GM23248 (cell line): ENCODE data around the gene EREG. TPM values are rescaled to one million over a fixed set of nuclear protein-coding genes. Genes with fewer than 3 reads are reported as not detected.

ENCODE experiments used
- DNase-seq: peaks from one replicate; pipeline ENCODE4 v3.0.0-alpha.2; 2015
- H2AFZ ChIP-seq: fragments of 200-600 bp; sonication (generic); 2 replicates; pipeline ENCODE4 v1.6.1; 2016; ENCODE audit warnings: antibody characterized with exemption
- H3F3A ChIP-seq: fragments of 200-600 bp; sonication (generic); 2 replicates; pipeline ENCODE4 v1.6.1; 2016; ENCODE audit warnings: mild to moderate bottlenecking, antibody characterized with exemption, mixed run types; ENCODE audit not compliant: insufficient read depth
- H3K27ac ChIP-seq: fragments of 200-600 bp; sonication (generic); 2 replicates; pipeline ENCODE4 v1.5.1; 2016; ENCODE audit warnings: mild to moderate bottlenecking
- H3K27me3 ChIP-seq: fragments of 200-600 bp; sonication (generic); replicated peaks from 2 replicates; pipeline ENCODE4 v1.6.1; 2016; ENCODE audit warnings: mild to moderate bottlenecking; ENCODE audit not compliant: insufficient read depth
- H3K36me3 ChIP-seq: fragments of 200-600 bp; sonication (generic); 2 replicates; pipeline ENCODE4 v1.6.1; 2016; ENCODE audit warnings: low read depth, mild to moderate bottlenecking
- H3K4me1 ChIP-seq: fragments of 200-600 bp; sonication (generic); 2 replicates; pipeline ENCODE4 v1.6.1; 2016; ENCODE audit warnings: mild to moderate bottlenecking; ENCODE audit not compliant: insufficient read depth
- H3K4me2 ChIP-seq: fragments of 200-600 bp; sonication (generic); one replicate; pipeline ENCODE4 v1.6.1; 2016; ENCODE audit warnings: mild to moderate bottlenecking; ENCODE audit not compliant: unreplicated experiment
- H3K4me3 ChIP-seq: fragments of 200-600 bp; sonication (generic); 2 replicates; pipeline ENCODE4 v1.5.1; 2016; ENCODE audit warnings: mild to moderate bottlenecking
- H3K79me2 ChIP-seq: fragments of 200-600 bp; sonication (generic); 2 replicates; pipeline ENCODE4 v1.6.1; 2016; ENCODE audit warnings: mild to moderate bottlenecking; ENCODE audit not compliant: insufficient read depth
- H3K9ac ChIP-seq: fragments of 200-600 bp; sonication (generic); 2 replicates; pipeline ENCODE4 v1.6.1; 2016; ENCODE audit warnings: mild to moderate bottlenecking
- H3K9me2 ChIP-seq: fragments of 200-600 bp; sonication (generic); 2 replicates; pipeline ENCODE4 v1.6.1; 2016; ENCODE audit warnings: mixed run types, mild to moderate bottlenecking, moderate library complexity; ENCODE audit not compliant: insufficient read depth
- H3K9me3 ChIP-seq: fragments of 200-600 bp; sonication (generic); one replicate; pipeline ENCODE4 v1.6.1; 2017; ENCODE audit warnings: low read depth
- H4K20me1 ChIP-seq: fragments of 200-600 bp; sonication (generic); 2 replicates; pipeline ENCODE4 v1.6.0; 2016; ENCODE audit not compliant: insufficient read depth
- EZH2 ChIP-seq: fragments of 200-600 bp; sonication (generic); IDR thresholded peaks from 2 replicates; pipeline ENCODE4 v1.6.1; 2018; ENCODE audit warnings: antibody characterized with exemption, mild to moderate bottlenecking; ENCODE audit not compliant: insufficient read depth, poor library complexity, severe bottlenecking
- EZH2phosphoT487 ChIP-seq: fragments of 200-600 bp; sonication (generic); IDR thresholded peaks from 2 replicates; pipeline ENCODE4 v1.6.1; 2018; ENCODE audit warnings: antibody characterized with exemption, moderate library complexity, mild to moderate bottlenecking, low read depth; ENCODE audit not compliant: insufficient read depth
- WGBS, 2 experiments: methylation state at CpG; one replicate each; pipeline ENCODE4 v1.1.6; 2015 to 2017; ENCODE audit warnings: low lambda C conversion rate in 2 of 2, low coverage in 1 of 2; ENCODE audit errors: missing lambda C conversion rate in 2 of 2; 5-methylcytosine and 5-hydroxymethylcytosine counted together
- in situ Hi-C: fragments of 300-500 bp; cut with MboI; formaldehyde crosslinking; loops from 2 replicates; pipeline ENCODE4 v1.15.0; 2020
- polyA plus RNA-seq: library from polyadenylated mRNA; unstranded; fragments of >200 nt; fragmentation: Nextera tagmentation; extraction: Ambion mirVana; gene quantifications from 2 replicates; pipeline ENCODE4 v1.2.1, GENCODE V29; 2016
- total RNA-seq: library from RNA; depleted of rRNA; stranded (reverse); fragments of >200 nt; shearing (Covaris generic); gene quantifications from 2 replicates; pipeline ENCODE4 v1.2.3, GENCODE V29; 2014

The EREG gene
- total and polyA plus RNA-seq, 2 experiments from 2014 or later, result 1.8 to 4.4 TPM

- Histone ChIP-seq H3K36me3 (no peaks in the 10 kb centered on the region), H3K9ac (no peak overlapping the region), H3K4me1 (peaks cover 17% of the 10 kb centered on the region), H3K27ac (no peak overlapping the region), H4K20me1 (no peaks in the 10 kb centered on the region), H3K4me2 (no peak overlapping the region), H3K79me2 (no peaks in the 10 kb centered on the region), H3F3A (peaks cover 8% of the 10 kb centered on the region), H2AFZ (no peak overlapping the region), H3K4me3 (no peak overlapping the region), H3K9me2 (no peaks in the 10 kb centered on the region), H3K27me3 (no peaks in the 10 kb centered on the region; the same call in 1 of the 2 replicates), H3K9me3 (no peaks in the 10 kb centered on the region)
- in situ Hi-C loops, result no loop called here
- no peak for DNase-seq
- TF ChIP-seq EZH2 (no peak), EZH2phosphoT487 (no peak)
- 61 to 65% methylated on average over 4 of the region's 4 CpGs for WGBS, 2 experiments
These were observed 41.3 kb upstream of the EREG start for GRCh38 chr4:74323663-74324062.

- 80 to 89% methylated on average over 3 of the region's 3 CpGs for WGBS, 2 experiments
- no peak overlapping the region for H3K4me3 ChIP-seq
- peaks cover 14% of the 10 kb centered on the region for H3F3A ChIP-seq
- H2AFZ ChIP-seq, result no peak overlapping the region
- no peak overlapping the region for H3K9ac ChIP-seq
- H3K4me1 ChIP-seq, result peaks cover 18% of the 10 kb centered on the region
- no peaks in the 10 kb centered on the region for H4K20me1 ChIP-seq
- in situ Hi-C loops, result no loop called here
- H3K79me2 ChIP-seq, result no peaks in the 10 kb centered on the region
- no peak overlapping the region for H3K27ac ChIP-seq
- no peaks in the 10 kb centered on the region for H3K9me2 ChIP-seq
- TF ChIP-seq EZH2phosphoT487, result no peak
- TF ChIP-seq EZH2, result no peak
- no peaks in the 10 kb centered on the region for H3K36me3 ChIP-seq
- no peaks in the 10 kb centered on the region; the same call in 1 of the 2 replicates for H3K27me3 ChIP-seq
- no peak for DNase-seq
- H3K4me2 ChIP-seq, result no peak overlapping the region
- no peaks in the 10 kb centered on the region for H3K9me3 ChIP-seq
These were observed 40.7 kb upstream of the EREG start for GRCh38 chr4:74324262-74324661.

- WGBS, 2 experiments, result 94 to 96% methylated on average over 2 of the region's 2 CpGs
These were observed 39.1 kb upstream of the EREG start for GRCh38 chr4:74325886-74326285.

GRCh38 chr4:74327762-74328161 is 37.2 kb upstream of the EREG start:
- TF ChIP-seq EZH2 (no peak), EZH2phosphoT487 (no peak)
- peak overlapping the region; percentile 19; the same call in 1 of the 2 replicates for H3K4me3 ChIP-seq
- peaks cover 15% of the 10 kb centered on the region for H3K4me1 ChIP-seq
- peak overlapping the region; percentile 60 for H3K4me2 ChIP-seq
- DNase-seq, result peak; percentile 52
- H3F3A ChIP-seq, result peaks cover 15% of the 10 kb centered on the region
- H3K27ac ChIP-seq, result peak overlapping the region; percentile 45
- in situ Hi-C loops, result no loop called here
- H3K9me3 ChIP-seq, result no peaks in the 10 kb centered on the region
- no peaks in the 10 kb centered on the region for H3K79me2 ChIP-seq
- H4K20me1 ChIP-seq, result no peaks in the 10 kb centered on the region
- peak overlapping the region; percentile 61 for H2AFZ ChIP-seq
- H3K36me3 ChIP-seq, result no peaks in the 10 kb centered on the region
- no peak overlapping the region for H3K9ac ChIP-seq
- WGBS, 2 experiments, result 13 to 16% methylated on average over 3 of the region's 3 CpGs
- H3K9me2 ChIP-seq, result no peaks in the 10 kb centered on the region
- H3K27me3 ChIP-seq, result no peaks in the 10 kb centered on the region; the same call in 1 of the 2 replicates

More at GRCh38 chr4:74325886-74326285, 39.1 kb upstream of the EREG start:
- Histone ChIP-seq H3K79me2 (no peaks in the 10 kb centered on the region), H3K27ac (no peak overlapping the region), H3K9me3 (no peaks in the 10 kb centered on the region), H3F3A (peaks cover 15% of the 10 kb centered on the region), H2AFZ (no peak overlapping the region), H3K9ac (no peak overlapping the region), H4K20me1 (no peaks in the 10 kb centered on the region), H3K4me3 (no peak overlapping the region), H3K36me3 (no peaks in the 10 kb centered on the region), H3K4me2 (no peak overlapping the region), H3K4me1 (peaks cover 15% of the 10 kb centered on the region), H3K27me3 (no peaks in the 10 kb centered on the region; the same call in 1 of the 2 replicates), H3K9me2 (no peaks in the 10 kb centered on the region)
- TF ChIP-seq EZH2 (no peak), EZH2phosphoT487 (no peak)
- in situ Hi-C loops, result no loop called here
- no peak for DNase-seq
